H9 (cell line): Measurements from ENCODE around the gene TAGLN3. TPM values are rescaled to one million over a fixed set of nuclear protein-coding genes. Genes with fewer than 3 reads are reported as not detected.
A peak's percentile ranks its signal among the peaks of the same experiment; 100 is the strongest.

Experiments used
- DNase-seq: peaks from one replicate; pipeline ENCODE4 v3.0.0-alpha.2; 2017
- H2AFZ ChIP-seq: one replicate; pipeline ENCODE4 v1.6.1; 2013; ENCODE audit warnings: mild to moderate bottlenecking, low read length, control low read depth, moderate library complexity
- H2AK5ac ChIP-seq: 2 replicates; pipeline ENCODE4 v1.6.1; 2013; ENCODE audit warnings: low read length, control low read depth, mixed read lengths; ENCODE audit not compliant: insufficient read length
- H2BK120ac ChIP-seq: one replicate; pipeline ENCODE4 v1.6.1; 2013; ENCODE audit warnings: low read depth, mild to moderate bottlenecking, low read length, control low read depth, inconsistent platforms; ENCODE audit not compliant: poor library complexity, severe bottlenecking
- H2BK12ac ChIP-seq: 2 replicates; pipeline ENCODE4 v1.6.1; 2013; ENCODE audit warnings: low read length, control low read depth, mixed read lengths, low read depth; ENCODE audit not compliant: insufficient read length
- H2BK15ac ChIP-seq: 2 replicates; pipeline ENCODE4 v1.6.1; 2013; ENCODE audit warnings: low read depth, low read length, control low read depth
- H2BK20ac ChIP-seq: one replicate; pipeline ENCODE4 v1.6.1; 2013; ENCODE audit warnings: low read depth, mild to moderate bottlenecking, low read length, control low read depth, inconsistent platforms; ENCODE audit not compliant: poor library complexity, severe bottlenecking
- H2BK5ac ChIP-seq: 2 replicates; pipeline ENCODE4 v1.6.1; 2013; ENCODE audit warnings: low read length, control low read depth, mixed read lengths; ENCODE audit not compliant: insufficient read length
- H3K14ac ChIP-seq: 2 replicates; pipeline ENCODE4 v1.6.1; 2013; ENCODE audit warnings: low read length, control low read depth; ENCODE audit not compliant: insufficient read depth
- H3K18ac ChIP-seq: 2 replicates; pipeline ENCODE4 v1.6.1; 2013; ENCODE audit warnings: low read depth, mild to moderate bottlenecking, mixed read lengths, low read length, control low read depth; ENCODE audit not compliant: insufficient read length
- H3K23ac ChIP-seq: 2 replicates; pipeline ENCODE4 v1.6.1; 2013; ENCODE audit warnings: low read length, control low read depth, mixed read lengths, low read depth; ENCODE audit not compliant: insufficient read length
- H3K23me2 ChIP-seq: 2 replicates; pipeline ENCODE4 v1.6.1; 2013; ENCODE audit warnings: low read depth, mild to moderate bottlenecking, mixed read lengths, low read length, control low read depth; ENCODE audit not compliant: insufficient read length, poor library complexity, severe bottlenecking
- H3K27ac ChIP-seq: 2 replicates; pipeline ENCODE4 v1.5.1; 2013; ENCODE audit warnings: low read length, control low read depth, mixed read lengths, low read depth; ENCODE audit not compliant: insufficient read length
- H3K27me3 ChIP-seq: 2 replicates; pipeline ENCODE4 v1.6.1; 2013; ENCODE audit warnings: low read length, control low read depth, inconsistent platforms; ENCODE audit not compliant: insufficient read depth
- H3K4ac ChIP-seq: 2 replicates; pipeline ENCODE4 v1.6.1; 2013; ENCODE audit warnings: low read depth, mild to moderate bottlenecking, control low read depth, inconsistent platforms, low read length, moderate library complexity
- H3K4me1 ChIP-seq: 2 replicates; pipeline ENCODE4 v1.6.1; 2013; ENCODE audit warnings: low read length, control low read depth, inconsistent platforms; ENCODE audit not compliant: insufficient read depth
- H3K4me2 ChIP-seq: 2 replicates; pipeline ENCODE4 v1.6.1; 2013; ENCODE audit warnings: low read length, control low read depth, mixed read lengths; ENCODE audit not compliant: insufficient read length, insufficient read depth
- H3K56ac ChIP-seq: 2 replicates; pipeline ENCODE4 v1.6.1; 2013; ENCODE audit warnings: low read depth, mild to moderate bottlenecking, mixed read lengths, low read length, control low read depth; ENCODE audit not compliant: insufficient read length
- H3K79me1 ChIP-seq: 2 replicates; pipeline ENCODE4 v1.6.1; 2013; ENCODE audit warnings: low read depth, mild to moderate bottlenecking, moderate library complexity, low read length, control low read depth, inconsistent platforms; ENCODE audit not compliant: insufficient read depth, poor library complexity, severe bottlenecking
- H3K79me2 ChIP-seq: 2 replicates; pipeline ENCODE4 v1.6.1; 2013; ENCODE audit warnings: low read length, control low read depth, inconsistent platforms; ENCODE audit not compliant: insufficient read depth
- H3K9ac ChIP-seq: 2 replicates; pipeline ENCODE4 v1.6.1; 2013; ENCODE audit warnings: low read length, control low read depth, mixed read lengths; ENCODE audit not compliant: insufficient read length; ENCODE audit errors: extremely low read depth
- H3K9me3 ChIP-seq: one replicate; pipeline ENCODE4 v1.6.1; 2013; ENCODE audit warnings: low read depth, low read length, inconsistent platforms; ENCODE audit not compliant: control insufficient read depth
- H3T11ph ChIP-seq: one replicate; pipeline ENCODE4 v1.6.1; 2013; ENCODE audit warnings: mild to moderate bottlenecking, low read length, control low read depth, inconsistent platforms
- H4K20me1 ChIP-seq: one replicate; pipeline ENCODE4 v1.6.1; 2013; ENCODE audit not compliant: control insufficient read depth, insufficient read length, insufficient read depth
- H4K5ac ChIP-seq: 2 replicates; pipeline ENCODE4 v1.6.1; 2013; ENCODE audit warnings: low read depth, mild to moderate bottlenecking, mixed read lengths, low read length, control low read depth; ENCODE audit not compliant: insufficient read length
- H4K8ac ChIP-seq: replicated peaks from 2 replicates; pipeline ENCODE4 v1.6.1; 2013; ENCODE audit warnings: low read length, control low read depth, mixed read lengths, low read depth; ENCODE audit not compliant: insufficient read length
- H4K91ac ChIP-seq: 2 replicates; pipeline ENCODE4 v1.6.1; 2013; ENCODE audit warnings: low read depth, mild to moderate bottlenecking, moderate library complexity, mixed read lengths, low read length, control low read depth; ENCODE audit not compliant: insufficient read length
- H3K27ac Mint-ChIP-seq, 3 experiments: 2 replicates in 2 of 3; 3 replicates in 1 of 3; pipeline ENCODE4 v1.8.0; 2020 to 2021; ENCODE audit warnings: mixed read lengths in 3 of 3, mild to moderate bottlenecking in 1 of 3, moderate library complexity in 1 of 3
- H3K27me3 Mint-ChIP-seq: 2 replicates; pipeline ENCODE4 v1.8.0; 2021; ENCODE audit warnings: low read depth, mild to moderate bottlenecking, moderate library complexity, mixed read lengths
- H3K36me3 Mint-ChIP-seq, 3 experiments: 2 replicates in 2 of 3; 3 replicates in 1 of 3; pipeline ENCODE4 v1.8.0; 2020 to 2021; ENCODE audit warnings: low read depth in 3 of 3, mixed read lengths in 3 of 3; ENCODE audit not compliant: insufficient read depth in 1 of 3
- H3K4me1 Mint-ChIP-seq, 2 experiments: 2 replicates each; pipeline ENCODE4 v1.8.0; 2020; ENCODE audit warnings: mixed read lengths in 2 of 2
- H3K4me3 Mint-ChIP-seq, 2 experiments: 2 replicates in 1 of 2; 3 replicates in 1 of 2; pipeline ENCODE4 v1.8.0; 2020 to 2021; ENCODE audit warnings: mild to moderate bottlenecking in 2 of 2, mixed read lengths in 2 of 2, moderate library complexity in 1 of 2
- H3K9me3 Mint-ChIP-seq, 2 experiments: 2 replicates in 1 of 2; 3 replicates in 1 of 2; pipeline ENCODE4 v1.8.0; 2020; ENCODE audit warnings: mild to moderate bottlenecking in 2 of 2, mixed read lengths in 2 of 2, moderate library complexity in 1 of 2
- CTCF ChIP-seq: fragments of 200-600 bp; sonication (generic); conservative IDR thresholded peaks from 3 replicates; pipeline ENCODE4 v1.8.0; 2021; ENCODE audit warnings: antibody characterized with exemption, mild to moderate bottlenecking
- WGBS: extraction: QIAGEN DNeasy Blood & Tissue Kit; methylation state at CpG from one replicate; pipeline ENCODE4 v1.1.7; 2013; ENCODE audit warnings: missing lambda C conversion rate, low lambda C conversion rate, mixed read lengths; ENCODE audit not compliant: insufficient read length; ENCODE audit errors: extremely low coverage; 5-methylcytosine and 5-hydroxymethylcytosine counted together
- total RNA-seq: library from RNA; stranded (reverse); gene quantifications from 2 replicates; pipeline ENCODE4 v1.2.1, GENCODE V29; 2021

Gene TAGLN3
- total RNA-seq, 1 experiment from 2014 or later = 6.4 TPM

DNA sequence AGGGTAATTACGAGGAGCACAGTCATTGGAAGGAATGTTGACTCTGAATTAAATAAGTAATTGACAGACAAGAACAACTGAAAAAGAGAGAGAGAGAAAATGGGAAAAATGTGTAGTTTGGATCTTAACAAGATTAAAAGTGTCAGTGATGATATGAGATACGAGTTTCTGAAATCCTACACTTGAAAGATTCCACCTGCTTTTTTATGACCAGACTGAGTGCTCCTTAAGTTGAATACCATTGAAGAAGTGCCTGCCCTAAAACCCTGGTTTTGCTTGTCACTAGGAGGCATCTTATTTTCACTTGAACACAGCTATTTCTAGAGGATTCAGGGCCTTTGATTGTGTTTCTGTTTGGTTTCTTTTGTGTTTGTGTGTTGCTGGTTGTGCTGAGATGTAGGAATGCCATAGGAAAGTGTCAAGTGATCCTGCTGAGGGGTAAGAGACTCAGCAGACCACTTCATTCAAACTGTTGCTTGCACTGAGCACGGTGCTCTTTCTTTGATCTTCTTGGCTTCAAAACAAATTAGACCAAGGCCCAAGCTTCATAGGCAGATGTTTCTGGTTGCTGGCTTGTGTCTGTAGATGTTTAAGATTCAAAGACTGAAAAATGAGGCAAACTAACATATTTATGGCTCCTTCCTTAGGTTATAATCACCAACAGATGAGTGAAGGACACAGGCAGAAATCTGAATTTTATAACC, 37.1 kb upstream of the TAGLN3 start:
- Mint-ChIP-seq H3K4me1 (peaks cover 32 to 37% of the 10 kb centered on the region in 2 experiments), H3K4me3 (no peak overlapping the region), H3K27me3 (peaks cover 14% of the 10 kb centered on the region), H3K27ac (peak overlapping the region in 1 of 3 experiments; percentile 13; a peak in 3 of 7 replicates), H3K9me3 (no peaks in the 10 kb centered on the region), H3K36me3 (no peaks in the 10 kb centered on the region)
- Histone ChIP-seq H3K9me3 (no peaks in the 10 kb centered on the region), H3K9ac (no peak overlapping the region), H3K23me2 (no peaks in the 10 kb centered on the region), H3K56ac (no peak overlapping the region), H4K91ac (no peak overlapping the region), H2BK15ac (no peak overlapping the region), H2AFZ (no peak overlapping the region), H3K4ac (no peak overlapping the region), H3K14ac (no peak overlapping the region), H3K79me1 (no peaks in the 10 kb centered on the region), H3K4me2 (no peak overlapping the region), H2BK12ac (no peak overlapping the region), H3K27ac (no peak overlapping the region), H3K4me1 (no peaks in the 10 kb centered on the region), H2BK5ac (no peak overlapping the region), H2BK120ac (no peak overlapping the region), H2BK20ac (no peak overlapping the region), H3K27me3 (peaks cover 1% of the 10 kb centered on the region; the same call in 1 of the 2 replicates), H3K23ac (no peak overlapping the region), H3T11ph (no peak overlapping the region), H2AK5ac (no peak overlapping the region), H4K8ac (no peak overlapping the region), H4K5ac (no peak overlapping the region), H4K20me1 (no peaks in the 10 kb centered on the region), H3K79me2 (no peaks in the 10 kb centered on the region), H3K18ac (no peak overlapping the region)
- no peak for TF ChIP-seq CTCF
- DNase-seq = no peak
- no CpG with 5 or more reads among the region's 3 CpGs for WGBS
